GM23338 (cell line): Measurements from ENCODE around the gene STXBP3. TPM values are rescaled to one million over a fixed set of nuclear protein-coding genes. Genes with fewer than 3 reads are reported as not detected.

ENCODE experiments used
- ATAC-seq: fragments of 200-7000 bp; cut with Tn5 transposase; 3 replicates; pipeline ENCODE4 v1.9.1; 2020
- DNase-seq: peaks from one replicate; pipeline ENCODE4 v3.0.0-alpha.2; 2015; ENCODE audit warnings: low spot score
- H2AFZ ChIP-seq: fragments of 200-600 bp; sonication (generic); 2 replicates; pipeline ENCODE4 v1.8.0; 2016; ENCODE audit warnings: antibody characterized with exemption, mild to moderate bottlenecking, moderate library complexity
- H3F3A ChIP-seq: fragments of 200-600 bp; sonication (generic); replicated peaks from 2 replicates; pipeline ENCODE4 v1.8.0; 2017; ENCODE audit warnings: antibody characterized with exemption, mixed run types, low read depth
- H3K27ac ChIP-seq: fragments of 200-600 bp; sonication (generic); 2 replicates; pipeline ENCODE4 v1.6.1; 2016; ENCODE audit warnings: low read depth
- H3K27me3 ChIP-seq: fragments of 200-600 bp; sonication (generic); 2 replicates; pipeline ENCODE4 v1.8.0; 2016; ENCODE audit warnings: mild to moderate bottlenecking, mixed run types, moderate library complexity; ENCODE audit not compliant: insufficient read depth
- H3K36me3 ChIP-seq: fragments of 200-600 bp; sonication (generic); 2 replicates; pipeline ENCODE4 v1.8.0; 2016; ENCODE audit warnings: mild to moderate bottlenecking; ENCODE audit not compliant: insufficient read depth
- H3K4me1 ChIP-seq: fragments of 200-600 bp; sonication (generic); 2 replicates; pipeline ENCODE4 v1.8.0; 2016; ENCODE audit warnings: mild to moderate bottlenecking, moderate library complexity; ENCODE audit not compliant: insufficient read depth
- H3K4me2 ChIP-seq: fragments of 200-600 bp; sonication (generic); 2 replicates; pipeline ENCODE4 v1.7.1; 2017; ENCODE audit warnings: mixed run types
- H3K4me3 ChIP-seq: fragments of 200-600 bp; sonication (generic); 2 replicates; pipeline ENCODE4 v1.6.1; 2016; ENCODE audit warnings: mixed run types
- H3K79me2 ChIP-seq: fragments of 200-600 bp; sonication (generic); replicated peaks from 2 replicates; pipeline ENCODE4 v1.8.0; 2017; ENCODE audit warnings: mild to moderate bottlenecking; ENCODE audit not compliant: insufficient read depth
- H3K9me2 ChIP-seq: fragments of 200-600 bp; sonication (generic); 2 replicates; pipeline ENCODE4 v1.8.0; 2017; ENCODE audit not compliant: insufficient read depth
- H4K20me1 ChIP-seq: fragments of 200-600 bp; sonication (generic); replicated peaks from 2 replicates; pipeline ENCODE4 v1.8.0; 2017; ENCODE audit warnings: mild to moderate bottlenecking; ENCODE audit not compliant: insufficient read depth
- H3K27ac Mint-ChIP-seq: 2 replicates; pipeline ENCODE4 v1.8.0; 2020; ENCODE audit warnings: inconsistent platforms, mild to moderate bottlenecking, moderate library complexity, mixed read lengths
- H3K27me3 Mint-ChIP-seq: 3 replicates; pipeline ENCODE4 v1.8.0; 2022; ENCODE audit warnings: low read depth, mild to moderate bottlenecking, moderate library complexity, mixed read lengths, inconsistent platforms; ENCODE audit not compliant: insufficient read depth, poor library complexity
- H3K36me3 Mint-ChIP-seq: 3 replicates; pipeline ENCODE4 v1.8.0; 2021; ENCODE audit warnings: low read depth, mild to moderate bottlenecking, inconsistent platforms, moderate library complexity, mixed read lengths
- H3K4me1 Mint-ChIP-seq: 3 replicates; pipeline ENCODE4 v1.8.0; 2020; ENCODE audit warnings: mild to moderate bottlenecking, inconsistent platforms, mixed read lengths
- H3K4me3 Mint-ChIP-seq: 3 replicates; pipeline ENCODE4 v1.8.0; 2021; ENCODE audit warnings: moderate library complexity, mild to moderate bottlenecking, inconsistent platforms, mixed read lengths
- H3K9me3 Mint-ChIP-seq: 3 replicates; pipeline ENCODE4 v1.8.0; 2020; ENCODE audit warnings: moderate library complexity, mild to moderate bottlenecking, inconsistent platforms, mixed read lengths
- CREB1 ChIP-seq: fragments of 250-450 bp; sonication (Bioruptor Pico); IDR thresholded peaks from 2 replicates; pipeline ENCODE4 v1.5.0; 2020; ENCODE audit warnings: low read depth, mild to moderate bottlenecking, moderate library complexity
- EZH2phosphoT487 ChIP-seq: fragments of 200-600 bp; sonication (generic); IDR thresholded peaks from one replicate; pipeline ENCODE4 v1.8.1; 2018; ENCODE audit warnings: antibody characterized with exemption; ENCODE audit not compliant: unreplicated experiment
- NANOG ChIP-seq: IDR thresholded peaks from 2 replicates; pipeline ENCODE4 v1.6.1; 2016; ENCODE audit warnings: antibody characterized with exemption, borderline replicate concordance
- STAT1 ChIP-seq: IDR thresholded peaks from one replicate; pipeline ENCODE4 v1.6.1; 2016; ENCODE audit warnings: antibody characterized with exemption; ENCODE audit not compliant: unreplicated experiment
- ZNF114 ChIP-seq: fragments of 250-450 bp; sonication (Bioruptor Pico); IDR thresholded peaks from 2 replicates; pipeline ENCODE4 v1.5.0; 2020; ENCODE audit warnings: mild to moderate bottlenecking, moderate library complexity
- ZNF331 ChIP-seq: fragments of 250-450 bp; sonication (Bioruptor Pico); IDR thresholded peaks from 2 replicates; pipeline ENCODE4 v1.5.0; 2020; ENCODE audit warnings: low read depth, mild to moderate bottlenecking, moderate library complexity
- polyA plus RNA-seq: library from polyadenylated mRNA; unstranded; fragments of >200 nt; fragmentation: Nextera tagmentation; extraction: Ambion mirVana; gene quantifications from 2 replicates; pipeline ENCODE4 v1.2.1, GENCODE V29; 2016
- total RNA-seq: library from RNA; depleted of rRNA; stranded (reverse); fragments of >200 nt; shearing (Covaris generic); gene quantifications from 2 replicates; pipeline ENCODE4 v1.2.3, GENCODE V29; 2014
- TF ChIP-seq, protein P1 (sequence below): fragments of 250-450 bp; sonication (Bioruptor Pico); IDR thresholded peaks from 2 replicates; pipeline ENCODE4 v1.5.0; 2020; ENCODE audit warnings: mild to moderate bottlenecking, moderate library complexity
- TF ChIP-seq, protein P2 (sequence below): IDR thresholded peaks from one replicate; pipeline ENCODE4 v1.6.1; 2018; ENCODE audit warnings: antibody characterized with exemption; ENCODE audit not compliant: unreplicated experiment

STXBP3 gene
- total and polyA plus RNA-seq, 2 experiments from 2014 or later: 28.5 to 37.4 TPM

DNA sequence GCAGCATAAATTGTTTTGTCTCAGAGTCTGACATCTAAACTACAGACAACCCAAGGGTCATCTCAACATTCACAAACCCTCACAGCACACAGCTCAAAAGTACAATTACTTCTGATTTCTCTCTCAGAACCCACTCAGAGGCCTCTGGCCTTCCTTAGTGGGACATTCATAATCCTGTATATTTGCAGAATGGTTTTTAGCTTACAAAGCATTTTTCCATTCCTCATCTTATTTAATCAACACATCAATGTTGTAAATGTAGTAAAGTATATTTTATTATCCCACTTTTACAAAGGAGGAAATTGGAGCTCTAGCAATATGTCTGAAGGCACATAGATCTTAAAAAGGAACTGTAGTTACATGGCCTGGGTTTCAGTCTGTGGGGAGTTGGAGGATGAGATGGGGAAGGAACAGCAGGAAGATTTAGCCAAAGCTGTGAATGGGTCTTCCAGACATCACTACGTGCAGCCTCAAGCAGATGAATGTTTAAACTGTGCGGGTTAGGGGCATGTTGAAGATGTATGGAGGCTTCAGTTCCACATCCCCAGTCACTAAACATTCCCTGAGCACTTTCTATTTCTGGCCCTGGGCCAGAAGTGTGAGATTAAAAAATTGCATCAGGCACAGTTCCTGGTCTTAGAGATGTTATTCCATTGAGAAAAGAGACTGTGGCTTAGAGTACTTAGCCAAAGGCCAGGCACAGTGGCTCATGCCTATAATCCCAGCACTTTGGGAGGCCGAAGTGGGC, 97.1 kb downstream of the STXBP3 start (continued):
- TF ChIP-seq, protein P1, sequence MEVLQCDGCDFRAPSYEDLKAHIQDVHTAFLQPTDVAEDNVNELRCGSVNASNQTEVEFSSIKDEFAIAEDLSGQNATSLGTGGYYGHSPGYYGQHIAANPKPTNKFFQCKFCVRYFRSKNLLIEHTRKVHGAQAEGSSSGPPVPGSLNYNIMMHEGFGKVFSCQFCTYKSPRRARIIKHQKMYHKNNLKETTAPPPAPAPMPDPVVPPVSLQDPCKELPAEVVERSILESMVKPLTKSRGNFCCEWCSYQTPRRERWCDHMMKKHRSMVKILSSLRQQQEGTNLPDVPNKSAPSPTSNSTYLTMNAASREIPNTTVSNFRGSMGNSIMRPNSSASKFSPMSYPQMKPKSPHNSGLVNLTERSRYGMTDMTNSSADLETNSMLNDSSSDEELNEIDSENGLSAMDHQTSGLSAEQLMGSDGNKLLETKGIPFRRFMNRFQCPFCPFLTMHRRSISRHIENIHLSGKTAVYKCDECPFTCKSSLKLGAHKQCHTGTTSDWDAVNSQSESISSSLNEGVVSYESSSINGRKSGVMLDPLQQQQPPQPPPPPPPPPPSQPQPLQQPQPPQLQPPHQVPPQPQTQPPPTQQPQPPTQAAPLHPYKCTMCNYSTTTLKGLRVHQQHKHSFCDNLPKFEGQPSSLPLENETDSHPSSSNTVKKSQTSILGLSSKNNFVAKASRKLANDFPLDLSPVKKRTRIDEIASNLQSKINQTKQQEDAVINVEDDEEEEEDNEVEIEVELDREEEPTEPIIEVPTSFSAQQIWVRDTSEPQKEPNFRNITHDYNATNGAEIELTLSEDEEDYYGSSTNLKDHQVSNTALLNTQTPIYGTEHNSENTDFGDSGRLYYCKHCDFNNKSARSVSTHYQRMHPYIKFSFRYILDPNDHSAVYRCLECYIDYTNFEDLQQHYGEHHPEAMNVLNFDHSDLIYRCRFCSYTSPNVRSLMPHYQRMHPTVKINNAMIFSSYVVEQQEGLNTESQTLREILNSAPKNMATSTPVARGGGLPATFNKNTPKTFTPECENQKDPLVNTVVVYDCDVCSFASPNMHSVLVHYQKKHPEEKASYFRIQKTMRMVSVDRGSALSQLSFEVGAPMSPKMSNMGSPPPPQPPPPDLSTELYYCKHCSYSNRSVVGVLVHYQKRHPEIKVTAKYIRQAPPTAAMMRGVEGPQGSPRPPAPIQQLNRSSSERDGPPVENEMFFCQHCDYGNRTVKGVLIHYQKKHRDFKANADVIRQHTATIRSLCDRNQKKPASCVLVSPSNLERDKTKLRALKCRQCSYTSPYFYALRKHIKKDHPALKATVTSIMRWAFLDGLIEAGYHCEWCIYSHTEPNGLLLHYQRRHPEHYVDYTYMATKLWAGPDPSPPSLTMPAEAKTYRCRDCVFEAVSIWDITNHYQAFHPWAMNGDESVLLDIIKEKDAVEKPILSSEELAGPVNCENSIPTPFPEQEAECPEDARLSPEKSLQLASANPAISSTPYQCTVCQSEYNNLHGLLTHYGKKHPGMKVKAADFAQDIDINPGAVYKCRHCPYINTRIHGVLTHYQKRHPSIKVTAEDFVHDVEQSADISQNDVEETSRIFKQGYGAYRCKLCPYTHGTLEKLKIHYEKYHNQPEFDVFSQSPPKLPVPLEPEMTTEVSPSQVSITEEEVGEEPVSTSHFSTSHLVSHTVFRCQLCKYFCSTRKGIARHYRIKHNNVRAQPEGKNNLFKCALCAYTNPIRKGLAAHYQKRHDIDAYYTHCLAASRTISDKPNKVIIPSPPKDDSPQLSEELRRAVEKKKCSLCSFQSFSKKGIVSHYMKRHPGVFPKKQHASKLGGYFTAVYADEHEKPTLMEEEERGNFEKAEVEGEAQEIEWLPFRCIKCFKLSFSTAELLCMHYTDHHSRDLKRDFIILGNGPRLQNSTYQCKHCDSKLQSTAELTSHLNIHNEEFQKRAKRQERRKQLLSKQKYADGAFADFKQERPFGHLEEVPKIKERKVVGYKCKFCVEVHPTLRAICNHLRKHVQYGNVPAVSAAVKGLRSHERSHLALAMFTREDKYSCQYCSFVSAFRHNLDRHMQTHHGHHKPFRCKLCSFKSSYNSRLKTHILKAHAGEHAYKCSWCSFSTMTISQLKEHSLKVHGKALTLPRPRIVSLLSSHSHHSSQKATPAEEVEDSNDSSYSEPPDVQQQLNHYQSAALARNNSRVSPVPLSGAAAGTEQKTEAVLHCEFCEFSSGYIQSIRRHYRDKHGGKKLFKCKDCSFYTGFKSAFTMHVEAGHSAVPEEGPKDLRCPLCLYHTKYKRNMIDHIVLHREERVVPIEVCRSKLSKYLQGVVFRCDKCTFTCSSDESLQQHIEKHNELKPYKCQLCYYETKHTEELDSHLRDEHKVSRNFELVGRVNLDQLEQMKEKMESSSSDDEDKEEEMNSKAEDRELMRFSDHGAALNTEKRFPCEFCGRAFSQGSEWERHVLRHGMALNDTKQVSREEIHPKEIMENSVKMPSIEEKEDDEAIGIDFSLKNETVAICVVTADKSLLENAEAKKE: no peak
- TF ChIP-seq NANOG (no peak), STAT1 (no peak), ZNF114 (CRISPR knock-in tag) (no peak), ZNF331 (no peak), EZH2phosphoT487 (no peak)

DNA sequence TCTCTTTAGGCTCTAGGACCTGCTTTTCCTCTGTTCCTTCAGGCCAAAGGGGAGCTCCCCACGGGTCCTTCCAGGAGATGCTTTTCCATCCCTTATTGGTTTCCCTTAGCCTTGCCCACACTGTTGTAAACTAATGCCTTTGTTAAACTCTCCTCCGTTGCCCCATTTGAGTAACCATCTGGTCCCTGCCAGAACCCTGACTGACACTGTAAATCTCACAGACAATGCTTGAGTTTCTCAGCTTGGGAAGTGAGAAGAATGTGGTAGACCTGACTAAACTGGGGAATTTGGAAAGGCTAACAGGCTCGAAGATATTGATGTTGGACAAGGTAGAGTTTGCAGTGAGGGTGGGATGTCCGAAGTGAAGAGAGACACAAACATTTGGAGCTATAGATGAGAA, 99.0 kb downstream of the STXBP3 start:
- Histone ChIP-seq H3K27ac (no peak overlapping the region), H4K20me1 (no peaks in the 10 kb centered on the region), H3K27me3 (no peaks in the 10 kb centered on the region), H3K9me2 (0 out of 2 replicates have a peak, but pooled peaks cover 4% of the 10 kb centered on the region), H3K4me2 (no peak overlapping the region), H2AFZ (peak overlapping the region; percentile 90), H3K4me3 (no peak overlapping the region), H3K4me1 (no peaks in the 10 kb centered on the region), H3K79me2 (no peaks in the 10 kb centered on the region), H3K36me3 (no peaks in the 10 kb centered on the region), H3F3A (no peaks in the 10 kb centered on the region)
- Mint-ChIP-seq H3K4me3 (no peak overlapping the region), H3K4me1 (peaks cover 6% of the 10 kb centered on the region), H3K27ac (no peak overlapping the region), H3K9me3 (no peaks in the 10 kb centered on the region; the same call in 2 of the 3 replicates), H3K36me3 (no peaks in the 10 kb centered on the region), H3K27me3 (peaks cover 2% of the 10 kb centered on the region)
- DNase-seq (no peak), ATAC-seq (no peak)
- no peak for TF ChIP-seq EZH2phosphoT487
- no peak for TF ChIP-seq STAT1
- TF ChIP-seq, protein P2, sequence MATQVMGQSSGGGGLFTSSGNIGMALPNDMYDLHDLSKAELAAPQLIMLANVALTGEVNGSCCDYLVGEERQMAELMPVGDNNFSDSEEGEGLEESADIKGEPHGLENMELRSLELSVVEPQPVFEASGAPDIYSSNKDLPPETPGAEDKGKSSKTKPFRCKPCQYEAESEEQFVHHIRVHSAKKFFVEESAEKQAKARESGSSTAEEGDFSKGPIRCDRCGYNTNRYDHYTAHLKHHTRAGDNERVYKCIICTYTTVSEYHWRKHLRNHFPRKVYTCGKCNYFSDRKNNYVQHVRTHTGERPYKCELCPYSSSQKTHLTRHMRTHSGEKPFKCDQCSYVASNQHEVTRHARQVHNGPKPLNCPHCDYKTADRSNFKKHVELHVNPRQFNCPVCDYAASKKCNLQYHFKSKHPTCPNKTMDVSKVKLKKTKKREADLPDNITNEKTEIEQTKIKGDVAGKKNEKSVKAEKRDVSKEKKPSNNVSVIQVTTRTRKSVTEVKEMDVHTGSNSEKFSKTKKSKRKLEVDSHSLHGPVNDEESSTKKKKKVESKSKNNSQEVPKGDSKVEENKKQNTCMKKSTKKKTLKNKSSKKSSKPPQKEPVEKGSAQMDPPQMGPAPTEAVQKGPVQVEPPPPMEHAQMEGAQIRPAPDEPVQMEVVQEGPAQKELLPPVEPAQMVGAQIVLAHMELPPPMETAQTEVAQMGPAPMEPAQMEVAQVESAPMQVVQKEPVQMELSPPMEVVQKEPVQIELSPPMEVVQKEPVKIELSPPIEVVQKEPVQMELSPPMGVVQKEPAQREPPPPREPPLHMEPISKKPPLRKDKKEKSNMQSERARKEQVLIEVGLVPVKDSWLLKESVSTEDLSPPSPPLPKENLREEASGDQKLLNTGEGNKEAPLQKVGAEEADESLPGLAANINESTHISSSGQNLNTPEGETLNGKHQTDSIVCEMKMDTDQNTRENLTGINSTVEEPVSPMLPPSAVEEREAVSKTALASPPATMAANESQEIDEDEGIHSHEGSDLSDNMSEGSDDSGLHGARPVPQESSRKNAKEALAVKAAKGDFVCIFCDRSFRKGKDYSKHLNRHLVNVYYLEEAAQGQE: no peak
- no peak for TF ChIP-seq ZNF114 (CRISPR knock-in tag)
- TF ChIP-seq CREB1 (CRISPR knock-in tag): no peak
